Neuron (in vitro differentiated cells): ENCODE data around the gene DCP1A.

Experiments used
- H2AFZ ChIP-seq: one replicate; pipeline ENCODE4 v1.6.1; 2013; ENCODE audit warnings: low read depth, mild to moderate bottlenecking, inconsistent platforms, low read length, moderate library complexity
- H3K27me3 ChIP-seq: one replicate; pipeline ENCODE4 v1.6.1; 2013; ENCODE audit warnings: low read length; ENCODE audit not compliant: insufficient read depth
- H3K36me3 ChIP-seq: one replicate; pipeline ENCODE4 v1.6.1; 2013; ENCODE audit warnings: low read length; ENCODE audit not compliant: insufficient read depth
- H3K4me1 ChIP-seq: one replicate; pipeline ENCODE4 v1.6.1; 2013; ENCODE audit warnings: low read length; ENCODE audit not compliant: insufficient read depth
- H3K4me3 ChIP-seq: 2 replicates; pipeline ENCODE4 v1.5.1; 2013; ENCODE audit warnings: mild to moderate bottlenecking, low read length, moderate library complexity
- H3K9me3 ChIP-seq: one replicate; pipeline ENCODE4 v1.6.1; 2013; ENCODE audit warnings: low read length

The DCP1A gene

GRCh38 chr3:53243785-53244184 is 103.6 kb downstream of the DCP1A start:
- peaks cover 15% of the 10 kb centered on the region for H3K4me1 ChIP-seq
- no peak overlapping the region for H2AFZ ChIP-seq
- H3K4me3 ChIP-seq: no peak overlapping the region
- no peaks in the 10 kb centered on the region for H3K9me3 ChIP-seq
- H3K27me3 ChIP-seq: no peaks in the 10 kb centered on the region
- H3K36me3 ChIP-seq: peaks cover 37% of the 10 kb centered on the region

- H3K36me3 ChIP-seq: peaks cover 43% of the 10 kb centered on the region
- H3K9me3 ChIP-seq: no peaks in the 10 kb centered on the region
- peaks cover 15% of the 10 kb centered on the region for H3K4me1 ChIP-seq
Measured at GRCh38 chr3:53243165-53243564, 104.2 kb downstream of the DCP1A start.

GRCh38 chr3:53242642-53243041 is 104.7 kb downstream of the DCP1A start:
- no peak overlapping the region for H2AFZ ChIP-seq
- no peak overlapping the region for H3K4me3 ChIP-seq
- H3K36me3 ChIP-seq: peaks cover 48% of the 10 kb centered on the region

More at GRCh38 chr3:53243165-53243564, 104.2 kb downstream of the DCP1A start:
- Histone ChIP-seq H3K27me3 (no peaks in the 10 kb centered on the region), H3K4me3 (no peak overlapping the region), H2AFZ (no peak overlapping the region)

GRCh38 chr3:53242155-53242554 is 105.2 kb downstream of the DCP1A start:
- Histone ChIP-seq H3K36me3 (peaks cover 48% of the 10 kb centered on the region), H3K9me3 (no peaks in the 10 kb centered on the region)

More at GRCh38 chr3:53242642-53243041, 104.7 kb downstream of the DCP1A start:
- Histone ChIP-seq H3K9me3 (no peaks in the 10 kb centered on the region), H3K4me1 (peaks cover 15% of the 10 kb centered on the region), H3K27me3 (no peaks in the 10 kb centered on the region)

GRCh38 chr3:53240989-53241972 is 106.1 kb downstream of the DCP1A start:
- Histone ChIP-seq H3K4me3 (no peak overlapping the region), H2AFZ (no peak overlapping the region), H3K27me3 (no peaks in the 10 kb centered on the region), H3K4me1 (peaks cover 15% of the 10 kb centered on the region), H3K9me3 (no peaks in the 10 kb centered on the region), H3K36me3 (peaks cover 56% of the 10 kb centered on the region)

More at GRCh38 chr3:53242155-53242554, 105.2 kb downstream of the DCP1A start:
- Histone ChIP-seq H3K27me3 (no peaks in the 10 kb centered on the region), H2AFZ (no peak overlapping the region), H3K4me3 (no peak overlapping the region), H3K4me1 (peaks cover 15% of the 10 kb centered on the region)

GRCh38 chr3:53239800-53240199 is 107.5 kb downstream of the DCP1A start:
- no peak overlapping the region for H3K4me3 ChIP-seq
- H3K27me3 ChIP-seq: no peaks in the 10 kb centered on the region
- no peaks in the 10 kb centered on the region for H3K9me3 ChIP-seq
- no peak overlapping the region for H2AFZ ChIP-seq
- peaks cover 15% of the 10 kb centered on the region for H3K4me1 ChIP-seq
- H3K36me3 ChIP-seq: peaks cover 67% of the 10 kb centered on the region

GRCh38 chr3:53238886-53239285 is 108.5 kb downstream of the DCP1A start:
- Histone ChIP-seq H3K36me3 (peaks cover 75% of the 10 kb centered on the region), H2AFZ (no peak overlapping the region), H3K4me1 (peaks cover 14% of the 10 kb centered on the region), H3K27me3 (no peaks in the 10 kb centered on the region), H3K9me3 (no peaks in the 10 kb centered on the region), H3K4me3 (no peak overlapping the region)

GRCh38 chr3:53238051-53238850 is 109.1 kb downstream of the DCP1A start:
- H2AFZ ChIP-seq: no peak overlapping the region
- peaks cover 8% of the 10 kb centered on the region for H3K4me1 ChIP-seq
- H3K27me3 ChIP-seq: no peaks in the 10 kb centered on the region
- no peak overlapping the region for H3K4me3 ChIP-seq
- H3K9me3 ChIP-seq: no peaks in the 10 kb centered on the region
- peaks cover 80% of the 10 kb centered on the region for H3K36me3 ChIP-seq

- Histone ChIP-seq H3K36me3 (peaks cover 88% of the 10 kb centered on the region), H3K27me3 (no peaks in the 10 kb centered on the region)
Measured at GRCh38 chr3:53236112-53236841, 111.1 kb downstream of the DCP1A start.

GRCh38 chr3:53235545-53235944 is 111.8 kb downstream of the DCP1A start:
- Histone ChIP-seq H2AFZ (no peak overlapping the region), H3K27me3 (no peaks in the 10 kb centered on the region), H3K4me1 (no peaks in the 10 kb centered on the region), H3K4me3 (no peak overlapping the region), H3K36me3 (peaks cover 88% of the 10 kb centered on the region), H3K9me3 (no peaks in the 10 kb centered on the region)

More at GRCh38 chr3:53236112-53236841, 111.1 kb downstream of the DCP1A start:
- Histone ChIP-seq H3K9me3 (no peaks in the 10 kb centered on the region), H3K4me3 (no peak overlapping the region), H3K4me1 (no peaks in the 10 kb centered on the region), H2AFZ (no peak overlapping the region)

- Histone ChIP-seq H3K36me3 (peaks cover 88% of the 10 kb centered on the region), H3K4me1 (no peaks in the 10 kb centered on the region)
Measured at GRCh38 chr3:53234841-53235232, 112.5 kb downstream of the DCP1A start.

GRCh38 chr3:53234130-53234840 is 113.1 kb downstream of the DCP1A start:
- Histone ChIP-seq H3K9me3 (no peaks in the 10 kb centered on the region), H3K36me3 (peaks cover 88% of the 10 kb centered on the region), H3K4me1 (no peaks in the 10 kb centered on the region), H2AFZ (no peak overlapping the region), H3K27me3 (no peaks in the 10 kb centered on the region), H3K4me3 (no peak overlapping the region)

More at GRCh38 chr3:53234841-53235232, 112.5 kb downstream of the DCP1A start:
- H3K9me3 ChIP-seq: no peaks in the 10 kb centered on the region
- no peak overlapping the region for H2AFZ ChIP-seq
- H3K27me3 ChIP-seq: no peaks in the 10 kb centered on the region
- no peak overlapping the region for H3K4me3 ChIP-seq
